Astrocyte (in vitro differentiated cells and primary cell): ENCODE measurements around the gene CFAP45. TPM values are rescaled to one million over a fixed set of nuclear protein-coding genes. Genes with fewer than 3 reads are reported as not detected.

Experiments used
- DNase-seq: peaks from one replicate; pipeline ENCODE4 v3.0.0-alpha.2; 2010; ENCODE audit warnings: low read depth
- FAIRE-seq: peaks from 2 replicates; lab custom pipeline; 2011; peaks lifted over from hg19 to GRCh38; lab: Jason Lieb, UNC
- H2AFZ ChIP-seq: 2 replicates; pipeline ENCODE4 v1.6.0; 2012; ENCODE audit warnings: low read depth, low read length, inconsistent platforms
- H3K27ac ChIP-seq: 2 replicates; pipeline ENCODE4 v1.5.1; 2011; ENCODE audit warnings: low read depth, low read length, inconsistent platforms
- H3K27me3 ChIP-seq: 2 replicates; pipeline ENCODE4 v1.6.0; 2011; ENCODE audit warnings: low read length, inconsistent platforms; ENCODE audit not compliant: insufficient read depth
- H3K36me3 ChIP-seq: 2 replicates; pipeline ENCODE4 v1.5.1; 2011; ENCODE audit warnings: low read length, inconsistent platforms; ENCODE audit not compliant: insufficient read depth
- H3K4me1 ChIP-seq: 2 replicates; pipeline ENCODE4 v1.5.1; 2011; ENCODE audit warnings: low read length, inconsistent platforms; ENCODE audit not compliant: insufficient read depth
- H3K4me2 ChIP-seq: 2 replicates; pipeline ENCODE4 v1.6.0; 2012; ENCODE audit warnings: low read length, inconsistent platforms
- H3K4me3 ChIP-seq: 2 replicates; pipeline ENCODE4 v1.5.1; 2011; ENCODE audit warnings: low read depth, mild to moderate bottlenecking, low read length, inconsistent platforms; ENCODE audit not compliant: insufficient read depth
- H3K79me2 ChIP-seq: 2 replicates; pipeline ENCODE4 v1.6.0; 2012; ENCODE audit warnings: mild to moderate bottlenecking, low read length, inconsistent platforms; ENCODE audit not compliant: insufficient read depth
- H3K9ac ChIP-seq: 2 replicates; pipeline ENCODE4 v1.6.0; 2012; ENCODE audit warnings: mild to moderate bottlenecking, low read length, inconsistent platforms
- H3K9me3 ChIP-seq: 2 replicates; pipeline ENCODE4 v1.5.1; 2012; ENCODE audit warnings: low read depth, mild to moderate bottlenecking, low read length, inconsistent platforms; ENCODE audit not compliant: insufficient read depth
- H4K20me1 ChIP-seq: 2 replicates; pipeline ENCODE4 v1.6.0; 2012; ENCODE audit warnings: low read length, inconsistent platforms; ENCODE audit not compliant: insufficient read depth
- H3K27ac Mint-ChIP-seq: one replicate; pipeline ENCODE4 v1.8.0; 2021; ENCODE audit warnings: mild to moderate bottlenecking, mixed read lengths; ENCODE audit not compliant: unreplicated experiment
- H3K27me3 Mint-ChIP-seq: one replicate; pipeline ENCODE4 v1.8.0; 2021; ENCODE audit warnings: low read depth, mixed read lengths; ENCODE audit not compliant: unreplicated experiment
- H3K36me3 Mint-ChIP-seq: one replicate; pipeline ENCODE4 v1.8.0; 2021; ENCODE audit warnings: low read depth, mixed read lengths; ENCODE audit not compliant: unreplicated experiment
- H3K4me1 Mint-ChIP-seq: one replicate; pipeline ENCODE4 v1.8.0; 2021; ENCODE audit warnings: low read depth, mixed read lengths; ENCODE audit not compliant: unreplicated experiment
- H3K4me3 Mint-ChIP-seq: one replicate; pipeline ENCODE4 v1.8.0; 2021; ENCODE audit warnings: mild to moderate bottlenecking, moderate library complexity, mixed read lengths; ENCODE audit not compliant: unreplicated experiment
- H3K9me3 Mint-ChIP-seq: one replicate; pipeline ENCODE4 v1.8.0; 2021; ENCODE audit warnings: mild to moderate bottlenecking, mixed read lengths; ENCODE audit not compliant: unreplicated experiment
- EZH2 ChIP-seq: IDR thresholded peaks from 2 replicates; pipeline ENCODE4 v1.6.1; 2012; ENCODE audit warnings: mild to moderate bottlenecking, low read length, inconsistent platforms; ENCODE audit not compliant: insufficient read depth
- total RNA-seq: library from RNA; stranded (reverse); gene quantifications from 2 replicates; pipeline ENCODE4 v1.2.1, GENCODE V29; 2021
- TF ChIP-seq, protein P1 (sequence below): IDR thresholded peaks from 2 replicates; pipeline ENCODE4 v1.5.1; 2011; ENCODE audit warnings: low read depth, mild to moderate bottlenecking, inconsistent platforms, low read length, moderate library complexity; ENCODE audit not compliant: insufficient read depth

The CFAP45 gene
- total RNA-seq, 1 donor from 2014 or later = 3.2 TPM

DNA sequence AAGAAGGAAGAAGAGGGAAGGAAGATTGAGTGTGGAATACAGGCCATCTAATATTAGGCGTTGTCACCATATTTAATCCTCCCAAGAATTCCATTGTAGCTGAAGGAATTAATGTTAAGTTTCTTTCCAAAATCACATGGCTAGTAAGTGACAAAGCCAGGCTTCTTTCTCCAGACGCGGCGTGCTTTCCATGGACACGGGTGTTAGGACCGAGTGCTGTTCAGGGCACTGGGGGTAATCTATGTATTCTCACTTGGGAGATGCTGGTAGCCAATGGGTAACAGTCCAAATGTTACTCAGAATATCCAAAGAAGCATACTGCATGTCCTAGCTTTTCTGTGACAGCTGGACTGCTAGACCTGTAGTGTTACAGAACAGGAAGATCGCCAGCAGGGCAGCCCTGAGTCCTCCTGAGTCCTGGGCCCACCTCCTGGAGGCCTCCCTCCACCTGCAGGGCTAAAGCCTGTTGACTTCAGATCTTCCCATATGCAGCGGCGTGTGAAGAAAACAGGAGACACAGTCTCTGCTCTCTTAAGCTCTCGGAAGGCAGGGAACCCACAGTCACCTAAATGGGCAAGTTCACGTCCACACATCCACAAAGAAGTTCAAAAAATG is 40.1 kb upstream of the CFAP45 start:
- Histone ChIP-seq H3K27ac (no peak overlapping the region), H3K27me3 (peaks cover 17% of the 10 kb centered on the region), H3K4me3 (no peak overlapping the region), H3K36me3 (no peaks in the 10 kb centered on the region), H3K9me3 (no peaks in the 10 kb centered on the region), H3K4me1 (peaks cover 5% of the 10 kb centered on the region), H3K4me2 (no peak overlapping the region), H4K20me1 (no peaks in the 10 kb centered on the region), H3K79me2 (no peaks in the 10 kb centered on the region), H3K9ac (no peak overlapping the region), H2AFZ (no peak overlapping the region)
- no peak for TF ChIP-seq EZH2
- no peak overlapping the region for H3K4me3 Mint-ChIP-seq
- FAIRE-seq = no peak
- H3K9me3 Mint-ChIP-seq = peaks cover 2% of the 10 kb centered on the region
- H3K27ac Mint-ChIP-seq = no peak overlapping the region
- H3K36me3 Mint-ChIP-seq = no peaks in the 10 kb centered on the region
- no peak for DNase-seq
- H3K27me3 Mint-ChIP-seq = peaks cover 54% of the 10 kb centered on the region
- H3K4me1 Mint-ChIP-seq = peaks cover 4% of the 10 kb centered on the region

DNA sequence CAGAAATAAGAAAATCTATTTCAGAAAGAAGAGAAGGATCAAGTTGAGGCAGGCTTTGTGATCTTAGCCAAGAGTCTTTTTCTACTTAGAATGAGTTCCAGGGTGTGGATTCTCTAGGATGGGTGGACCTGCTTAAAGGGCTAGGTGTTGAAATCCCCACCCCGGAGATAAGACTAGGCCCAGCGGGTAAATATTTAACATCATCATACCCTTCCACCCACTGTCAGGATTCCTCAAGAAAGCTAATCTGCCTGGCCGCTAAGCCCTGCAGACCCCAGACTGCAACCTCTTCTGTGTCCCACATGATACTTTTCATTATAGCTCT is 39.7 kb upstream of the CFAP45 start:
- Histone ChIP-seq H3K27me3 (peaks cover 13% of the 10 kb centered on the region), H3K79me2 (no peaks in the 10 kb centered on the region), H3K4me3 (no peak overlapping the region), H3K27ac (no peak overlapping the region), H3K4me1 (peaks cover under 1% of the 10 kb centered on the region), H3K36me3 (no peaks in the 10 kb centered on the region), H3K4me2 (no peak overlapping the region), H3K9ac (no peak overlapping the region), H4K20me1 (no peaks in the 10 kb centered on the region), H3K9me3 (no peaks in the 10 kb centered on the region), H2AFZ (no peak overlapping the region)
- DNase-seq = no peak
- Mint-ChIP-seq H3K36me3 (no peaks in the 10 kb centered on the region), H3K27ac (no peak overlapping the region), H3K4me3 (no peak overlapping the region), H3K9me3 (peaks cover 2% of the 10 kb centered on the region), H3K27me3 (peaks cover 53% of the 10 kb centered on the region), H3K4me1 (no peaks in the 10 kb centered on the region)
- no peak for TF ChIP-seq EZH2
- TF ChIP-seq, protein P1, sequence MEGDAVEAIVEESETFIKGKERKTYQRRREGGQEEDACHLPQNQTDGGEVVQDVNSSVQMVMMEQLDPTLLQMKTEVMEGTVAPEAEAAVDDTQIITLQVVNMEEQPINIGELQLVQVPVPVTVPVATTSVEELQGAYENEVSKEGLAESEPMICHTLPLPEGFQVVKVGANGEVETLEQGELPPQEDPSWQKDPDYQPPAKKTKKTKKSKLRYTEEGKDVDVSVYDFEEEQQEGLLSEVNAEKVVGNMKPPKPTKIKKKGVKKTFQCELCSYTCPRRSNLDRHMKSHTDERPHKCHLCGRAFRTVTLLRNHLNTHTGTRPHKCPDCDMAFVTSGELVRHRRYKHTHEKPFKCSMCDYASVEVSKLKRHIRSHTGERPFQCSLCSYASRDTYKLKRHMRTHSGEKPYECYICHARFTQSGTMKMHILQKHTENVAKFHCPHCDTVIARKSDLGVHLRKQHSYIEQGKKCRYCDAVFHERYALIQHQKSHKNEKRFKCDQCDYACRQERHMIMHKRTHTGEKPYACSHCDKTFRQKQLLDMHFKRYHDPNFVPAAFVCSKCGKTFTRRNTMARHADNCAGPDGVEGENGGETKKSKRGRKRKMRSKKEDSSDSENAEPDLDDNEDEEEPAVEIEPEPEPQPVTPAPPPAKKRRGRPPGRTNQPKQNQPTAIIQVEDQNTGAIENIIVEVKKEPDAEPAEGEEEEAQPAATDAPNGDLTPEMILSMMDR = no peak
- no peak for FAIRE-seq

DNA sequence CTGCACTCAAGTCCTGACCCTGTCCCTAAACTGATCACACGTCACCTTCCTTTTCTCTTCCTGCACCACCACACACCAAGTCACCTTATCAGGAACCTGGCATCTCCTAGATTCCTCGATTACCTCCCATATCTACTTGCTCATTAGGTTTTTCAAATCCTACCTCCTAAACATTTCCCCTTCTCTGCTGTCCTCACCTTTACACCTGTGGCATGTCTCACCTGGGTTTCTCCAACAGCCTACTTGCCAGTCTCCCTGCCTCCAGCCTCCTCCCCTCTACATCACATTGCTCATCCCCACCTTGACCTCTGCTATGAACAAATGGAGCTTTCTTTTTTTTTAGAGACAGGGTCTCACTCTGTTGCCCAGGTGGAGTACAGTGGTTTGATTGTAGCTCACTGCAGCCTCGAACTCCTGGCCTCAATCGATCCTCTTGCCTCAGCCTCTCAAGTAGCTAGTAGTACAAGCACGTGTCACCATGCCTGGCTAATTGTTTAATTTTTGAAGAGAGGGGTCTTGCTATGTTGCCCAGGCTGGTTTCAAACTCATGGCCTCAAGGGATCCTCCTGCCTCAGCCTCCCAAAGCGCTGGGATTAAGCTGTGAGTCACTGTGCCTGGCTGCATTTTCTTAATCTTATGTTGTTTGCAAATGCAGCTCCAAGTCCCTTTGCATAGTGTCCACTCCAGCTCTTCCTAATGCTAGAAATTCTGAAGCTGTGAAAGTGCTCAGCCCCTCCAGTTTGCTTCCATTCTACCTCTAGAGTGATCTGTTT is 39.1 kb upstream of the CFAP45 start:
- no peak overlapping the region for H2AFZ ChIP-seq
- Mint-ChIP-seq H3K36me3 (no peaks in the 10 kb centered on the region), H3K9me3 (peaks cover 2% of the 10 kb centered on the region), H3K27ac (peak overlapping the region; percentile 4), H3K27me3 (peaks cover 49% of the 10 kb centered on the region), H3K4me3 (no peak overlapping the region), H3K4me1 (no peaks in the 10 kb centered on the region)
- no peak for TF ChIP-seq EZH2
- TF ChIP-seq, protein P1 = no peak
- no peaks in the 10 kb centered on the region for H3K36me3 ChIP-seq
- H3K27ac ChIP-seq = no peak overlapping the region
- H3K4me3 ChIP-seq = no peak overlapping the region
- H4K20me1 ChIP-seq = no peaks in the 10 kb centered on the region
- H3K9me3 ChIP-seq = no peaks in the 10 kb centered on the region
- no peaks in the 10 kb centered on the region for H3K4me1 ChIP-seq
- peaks cover 10% of the 10 kb centered on the region for H3K27me3 ChIP-seq
- H3K79me2 ChIP-seq = no peaks in the 10 kb centered on the region
- FAIRE-seq = no peak
- DNase-seq = no peak
- no peak overlapping the region for H3K4me2 ChIP-seq
- no peak overlapping the region for H3K9ac ChIP-seq
